ENCODE data around the gene GDF10.

The GDF10 gene

DNA sequence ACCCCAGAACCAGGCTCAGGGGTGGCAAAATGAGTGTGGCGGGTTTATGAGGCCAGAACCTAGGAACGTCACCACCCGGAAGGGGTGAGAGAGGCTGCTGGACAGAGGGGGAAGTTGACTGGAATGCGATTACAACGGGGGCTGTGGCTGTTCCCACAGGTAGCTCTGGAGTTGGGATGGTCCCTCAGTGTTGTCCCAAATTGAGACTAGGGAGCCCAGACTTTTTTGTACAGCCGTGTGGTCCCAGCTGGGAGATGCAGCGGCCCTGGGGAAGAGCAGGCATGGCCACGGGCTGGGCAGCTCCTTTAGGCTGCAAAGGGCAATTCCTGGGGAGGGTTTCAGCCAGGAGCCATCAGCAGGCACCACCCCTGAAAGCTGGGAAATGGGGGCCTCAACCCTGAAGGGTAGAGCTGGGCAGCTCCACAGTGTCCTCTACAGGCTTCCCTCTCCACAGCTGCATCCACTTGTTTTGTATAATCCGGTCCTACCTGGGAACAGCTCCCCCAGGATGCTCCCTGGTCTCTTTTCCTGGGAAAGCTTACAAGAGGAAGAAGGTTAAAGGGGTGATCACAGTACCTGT lies 11.0 kb upstream of the GDF10 start:
- DNase-seq (ENCODE audit: low read depth) = no peak
- in situ Hi-C loops (cut with HindIII; ENCODE audit: low sequenced_read_pairs) = loop anchor here (25.0 kb wide), 1 partner anchor 252 kb away; no protein-coding TSS in a partner anchor
- H3K4me3 ChIP-seq (ENCODE audit: low read depth, low read length) = no peak overlapping the region
- TF ChIP-seq, protein P1, sequence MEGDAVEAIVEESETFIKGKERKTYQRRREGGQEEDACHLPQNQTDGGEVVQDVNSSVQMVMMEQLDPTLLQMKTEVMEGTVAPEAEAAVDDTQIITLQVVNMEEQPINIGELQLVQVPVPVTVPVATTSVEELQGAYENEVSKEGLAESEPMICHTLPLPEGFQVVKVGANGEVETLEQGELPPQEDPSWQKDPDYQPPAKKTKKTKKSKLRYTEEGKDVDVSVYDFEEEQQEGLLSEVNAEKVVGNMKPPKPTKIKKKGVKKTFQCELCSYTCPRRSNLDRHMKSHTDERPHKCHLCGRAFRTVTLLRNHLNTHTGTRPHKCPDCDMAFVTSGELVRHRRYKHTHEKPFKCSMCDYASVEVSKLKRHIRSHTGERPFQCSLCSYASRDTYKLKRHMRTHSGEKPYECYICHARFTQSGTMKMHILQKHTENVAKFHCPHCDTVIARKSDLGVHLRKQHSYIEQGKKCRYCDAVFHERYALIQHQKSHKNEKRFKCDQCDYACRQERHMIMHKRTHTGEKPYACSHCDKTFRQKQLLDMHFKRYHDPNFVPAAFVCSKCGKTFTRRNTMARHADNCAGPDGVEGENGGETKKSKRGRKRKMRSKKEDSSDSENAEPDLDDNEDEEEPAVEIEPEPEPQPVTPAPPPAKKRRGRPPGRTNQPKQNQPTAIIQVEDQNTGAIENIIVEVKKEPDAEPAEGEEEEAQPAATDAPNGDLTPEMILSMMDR (IDR thresholded peaks at IDR 0.05; ENCODE audit: low read depth, low read length, missing control alignments) = no peak

DNA sequence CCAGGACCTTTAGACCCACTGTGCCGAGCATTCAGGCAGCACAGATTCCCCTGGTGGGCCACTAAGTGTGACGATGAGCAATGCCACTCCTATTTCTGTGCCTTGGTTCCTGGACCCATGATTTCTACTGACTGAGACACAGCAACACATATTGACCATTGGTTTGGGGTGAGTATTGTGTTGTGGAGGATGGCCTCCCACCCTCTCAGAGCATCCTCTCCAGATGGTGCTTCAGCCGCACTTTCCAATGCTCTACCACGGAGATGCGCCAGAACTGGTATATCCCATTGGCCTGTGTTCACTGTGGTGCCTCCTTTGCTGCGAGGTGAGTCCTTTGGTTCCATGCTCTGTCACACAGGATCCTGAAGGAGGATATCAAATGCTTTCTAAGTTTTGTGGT lies 10.1 kb upstream of the GDF10 start:
- TF ChIP-seq, protein P1 (IDR thresholded peaks at IDR 0.05; ENCODE audit: low read depth, low read length, missing control alignments) = no peak
- DNase-seq (ENCODE audit: low read depth) = no peak
- in situ Hi-C loops (cut with HindIII; ENCODE audit: low sequenced_read_pairs) = loop anchor here (25.0 kb wide), 1 partner anchor 253 kb away; no protein-coding TSS in a partner anchor
- no peak overlapping the region for H3K4me3 ChIP-seq (ENCODE audit: low read depth, low read length)

DNA sequence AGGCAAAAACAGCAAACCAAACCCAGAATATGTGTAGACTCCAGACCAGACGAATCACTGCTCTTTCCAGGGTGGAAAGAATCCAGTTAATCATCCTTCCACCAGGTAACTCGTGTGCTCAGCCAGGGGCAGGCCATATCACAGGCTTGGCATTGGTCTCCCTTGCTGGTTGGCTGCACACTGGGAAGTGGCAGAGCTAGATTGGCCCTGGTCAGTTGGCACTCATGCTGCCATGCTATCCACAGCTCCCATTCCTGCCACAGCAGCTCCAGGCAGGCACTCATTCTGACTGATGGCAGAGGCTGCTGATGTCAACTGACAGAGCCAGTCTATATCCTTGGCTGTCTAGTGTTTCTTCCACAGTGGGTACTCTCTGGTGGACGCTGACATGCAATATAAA lies 9.7 kb upstream of the GDF10 start:
- DNase-seq (ENCODE audit: low read depth) = no peak
- no peak overlapping the region for H3K4me3 ChIP-seq (ENCODE audit: low read depth, low read length)
- in situ Hi-C loops (cut with HindIII; ENCODE audit: low sequenced_read_pairs) = loop anchor here (25.0 kb wide), 1 partner anchor 253 kb away; no protein-coding TSS in a partner anchor
- TF ChIP-seq, protein P1 (IDR thresholded peaks at IDR 0.05; ENCODE audit: low read depth, low read length, missing control alignments) = no peak

DNA sequence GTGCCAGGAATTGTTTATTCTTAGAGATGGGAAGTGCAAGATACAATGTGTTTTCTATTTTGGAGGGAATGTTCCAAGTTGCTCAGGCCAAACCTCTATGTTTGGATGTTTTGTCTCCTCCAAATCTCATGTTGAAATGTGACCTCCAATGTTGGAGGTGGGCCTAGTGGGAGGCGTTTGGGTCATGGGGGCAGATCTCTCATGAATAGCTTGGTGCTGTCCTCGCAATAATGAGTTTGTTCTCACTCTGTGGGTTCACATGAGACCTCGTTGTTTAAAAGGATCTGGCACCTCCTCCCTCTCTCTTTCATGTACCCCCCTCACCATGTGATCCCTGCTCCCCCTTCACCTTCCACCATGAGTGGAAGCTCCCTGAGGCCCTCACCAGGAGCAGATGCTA lies 8.3 kb upstream of the GDF10 start:
- TF ChIP-seq, protein P1 (IDR thresholded peaks at IDR 0.05; ENCODE audit: low read depth, low read length, missing control alignments) = no peak
- in situ Hi-C loops (cut with HindIII; ENCODE audit: low sequenced_read_pairs) = loop anchor here (25.0 kb wide), 1 partner anchor 254 kb away; no protein-coding TSS in a partner anchor
- no peak overlapping the region for H3K4me3 ChIP-seq (ENCODE audit: low read depth, low read length)
- DNase-seq (ENCODE audit: low read depth) = no peak

DNA sequence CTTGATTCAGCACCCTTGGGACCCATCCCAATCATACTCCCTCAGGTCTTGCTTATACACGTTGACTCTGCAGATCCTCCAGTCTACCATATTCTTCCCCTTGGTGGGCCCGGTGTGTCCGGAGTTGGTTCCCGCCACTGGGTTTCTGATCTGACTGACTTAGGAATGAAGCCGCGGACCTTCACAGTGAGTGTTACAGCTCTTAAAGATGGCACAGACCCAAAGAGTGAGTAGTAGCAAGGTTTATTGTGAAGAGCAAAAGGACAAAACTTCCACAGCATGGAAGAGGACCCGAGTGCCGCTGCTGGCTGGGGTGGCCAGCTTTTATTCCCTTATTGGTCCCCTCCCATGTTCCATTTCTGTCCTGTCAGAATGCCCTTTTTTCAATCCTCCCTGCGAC lies 5.9 kb upstream of the GDF10 start:
- in situ Hi-C loops (cut with HindIII; ENCODE audit: low sequenced_read_pairs) = loop anchor here (25.0 kb wide), 1 partner anchor 257 kb away; no protein-coding TSS in a partner anchor
- H3K4me3 ChIP-seq (ENCODE audit: low read depth, low read length) = no peak overlapping the region
- DNase-seq (ENCODE audit: low read depth) = no peak
- TF ChIP-seq, protein P1 (IDR thresholded peaks at IDR 0.05; ENCODE audit: low read depth, low read length, missing control alignments) = no peak

DNA sequence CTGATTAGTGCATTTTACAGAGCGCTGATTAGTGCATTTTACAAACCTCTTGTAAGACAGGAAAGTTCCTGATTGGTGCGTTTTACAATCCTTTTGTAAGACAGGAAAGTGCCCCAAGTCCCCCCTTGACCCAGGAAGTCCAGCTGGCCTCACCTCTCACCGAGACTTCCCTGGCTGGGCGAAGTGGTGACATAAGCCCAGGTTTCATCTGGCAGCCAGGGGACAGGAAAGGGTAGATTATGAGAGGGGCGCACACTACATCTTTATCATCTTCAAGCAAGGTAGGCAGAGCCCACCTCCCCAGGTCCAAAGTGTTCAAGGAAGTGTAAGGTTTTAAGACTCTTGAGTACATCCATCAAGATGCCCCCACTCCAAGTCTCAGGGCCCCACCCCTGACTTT lies 5.5 kb upstream of the GDF10 start:
- no peak overlapping the region for H3K4me3 ChIP-seq (ENCODE audit: low read depth, low read length)
- in situ Hi-C loops (cut with HindIII; ENCODE audit: low sequenced_read_pairs) = loop anchor here (25.0 kb wide), 1 partner anchor 257 kb away; no protein-coding TSS in a partner anchor
- no peak for DNase-seq (ENCODE audit: low read depth)
- TF ChIP-seq, protein P1 (IDR thresholded peaks at IDR 0.05; ENCODE audit: low read depth, low read length, missing control alignments) = no peak
